Stomach (tissue), 4 donors: Measurements from ENCODE around the gene LYRM4.

ENCODE experiments used
- EP300 ChIP-seq: sonication (generic); formaldehyde crosslinking; IDR thresholded peaks from one replicate; pipeline ENCODE4 v1.6.1; 2017; ENCODE audit warnings: antibody characterized with exemption
- POLR2A ChIP-seq, 4 donors: fragments of 450-650 bp; IDR thresholded peaks; one replicate each; pipeline ENCODE4 v1.6.1; 2016; ENCODE audit warnings: antibody characterized with exemption in 4 of 4, control low read depth in 2 of 4, mild to moderate bottlenecking in 1 of 4, moderate library complexity in 1 of 4
- POLR2AphosphoS5 ChIP-seq, 3 donors: sonication (generic); formaldehyde crosslinking; IDR thresholded peaks; one replicate each; pipeline ENCODE4 v1.6.1; 2016; ENCODE audit warnings: antibody characterized with exemption in 3 of 3
- TF ChIP-seq, protein P1 (sequence below), 7 experiments: fragments of 450-650 bp in 4 of 7; fragments of 200-600 bp in 3 of 7; sonication (generic) in 3 of 7; IDR thresholded peaks; one replicate each; pipeline ENCODE4 v1.5.1; 2016 to 2019; ENCODE audit warnings: antibody characterized with exemption in 7 of 7, control low read depth in 2 of 7, mild to moderate bottlenecking in 1 of 7

GRCh38 chr6:5259428-5259827 is 1.3 kb downstream of the LYRM4 start:
- TF ChIP-seq, protein P1, sequence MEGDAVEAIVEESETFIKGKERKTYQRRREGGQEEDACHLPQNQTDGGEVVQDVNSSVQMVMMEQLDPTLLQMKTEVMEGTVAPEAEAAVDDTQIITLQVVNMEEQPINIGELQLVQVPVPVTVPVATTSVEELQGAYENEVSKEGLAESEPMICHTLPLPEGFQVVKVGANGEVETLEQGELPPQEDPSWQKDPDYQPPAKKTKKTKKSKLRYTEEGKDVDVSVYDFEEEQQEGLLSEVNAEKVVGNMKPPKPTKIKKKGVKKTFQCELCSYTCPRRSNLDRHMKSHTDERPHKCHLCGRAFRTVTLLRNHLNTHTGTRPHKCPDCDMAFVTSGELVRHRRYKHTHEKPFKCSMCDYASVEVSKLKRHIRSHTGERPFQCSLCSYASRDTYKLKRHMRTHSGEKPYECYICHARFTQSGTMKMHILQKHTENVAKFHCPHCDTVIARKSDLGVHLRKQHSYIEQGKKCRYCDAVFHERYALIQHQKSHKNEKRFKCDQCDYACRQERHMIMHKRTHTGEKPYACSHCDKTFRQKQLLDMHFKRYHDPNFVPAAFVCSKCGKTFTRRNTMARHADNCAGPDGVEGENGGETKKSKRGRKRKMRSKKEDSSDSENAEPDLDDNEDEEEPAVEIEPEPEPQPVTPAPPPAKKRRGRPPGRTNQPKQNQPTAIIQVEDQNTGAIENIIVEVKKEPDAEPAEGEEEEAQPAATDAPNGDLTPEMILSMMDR (IDR thresholded peaks at IDR 0.05): no peak
- TF ChIP-seq POLR2A (IDR thresholded peaks at IDR 0.05): no peak
- TF ChIP-seq POLR2AphosphoS5 (IDR thresholded peaks at IDR 0.05): no peak
- no peak for TF ChIP-seq EP300
